D721Med (cell line): ENCODE data around the gene HCAR3.

Experiments used
- DNase-seq: peaks from one replicate; pipeline ENCODE4 v3.0.0; 2011; ENCODE audit warnings: low spot score; ENCODE audit not compliant: insufficient read length
- FAIRE-seq: peaks from 2 replicates; lab custom pipeline; 2011; peaks lifted over from hg19 to GRCh38; lab: Jason Lieb, UNC
- CTCF ChIP-seq: IDR thresholded peaks from 2 replicates; pipeline ENCODE4 v1.5.1; 2012; ENCODE audit warnings: mild to moderate bottlenecking, control low read depth; ENCODE audit not compliant: insufficient read depth; ENCODE audit errors: missing control alignments

Gene HCAR3

DNA sequence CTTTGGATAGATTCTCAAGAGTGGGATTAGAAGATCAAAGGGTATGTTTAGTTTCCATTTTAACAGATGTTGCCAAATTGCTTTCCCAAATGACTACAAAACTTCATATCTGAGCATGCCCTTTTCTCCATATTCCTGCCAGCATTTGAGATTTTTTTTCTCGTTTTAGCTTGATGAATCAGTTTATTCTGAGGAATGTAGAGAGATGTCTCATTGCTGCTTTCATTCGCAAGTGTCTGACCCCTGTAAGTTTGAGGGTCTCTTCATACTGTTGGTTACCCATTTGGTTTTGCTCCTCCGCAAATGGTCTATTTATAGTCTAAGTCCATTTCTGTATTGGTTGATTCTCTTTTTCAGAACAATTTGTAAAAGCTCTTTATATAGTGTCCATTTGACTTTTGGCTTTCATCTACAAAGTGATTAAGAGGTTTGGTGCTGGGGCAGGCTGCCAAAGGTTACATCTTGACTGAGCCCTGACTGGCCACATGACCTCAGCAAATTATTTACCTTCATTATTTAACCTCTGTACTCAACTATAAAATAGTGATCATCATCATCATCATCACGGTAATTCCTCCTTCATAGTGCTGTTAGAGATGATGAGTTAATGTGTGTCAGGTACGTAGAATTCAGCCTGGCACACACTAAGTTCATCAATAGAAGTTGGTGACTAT, 47.1 kb downstream of the HCAR3 start:
- DNase-seq (no peak), FAIRE-seq (no peak)
- no peak for TF ChIP-seq CTCF

DNA sequence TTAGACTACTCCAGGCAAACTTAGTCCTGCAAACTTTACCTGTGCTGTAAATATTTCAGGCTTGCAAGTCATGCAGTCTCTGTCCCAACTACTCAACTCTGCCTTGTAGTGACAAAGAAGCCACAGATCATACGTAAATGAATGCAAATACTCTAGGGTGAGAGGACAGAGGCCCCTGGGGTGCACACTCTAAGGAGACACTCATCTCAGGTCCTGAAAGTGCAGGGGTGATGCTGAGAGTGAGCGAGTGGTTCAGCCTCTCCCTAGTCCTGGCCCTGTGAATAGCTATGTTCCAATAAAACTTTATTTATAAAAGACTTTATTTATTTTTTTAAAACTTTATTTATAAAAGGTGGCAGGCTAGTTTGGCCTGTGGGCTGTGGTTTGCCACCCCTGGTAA, 48.3 kb downstream of the HCAR3 start:
- FAIRE-seq (no peak), DNase-seq (no peak)
- TF ChIP-seq CTCF = no peak

GRCh38 chr12:122665759-122666158, 50.9 kb downstream of the HCAR3 start:
- no peak for TF ChIP-seq CTCF
- FAIRE-seq (no peak), DNase-seq (no peak)

- TF ChIP-seq CTCF = no peak
- FAIRE-seq (no peak), DNase-seq (no peak)
Measured at GRCh38 chr12:122665349-122665748, 51.3 kb downstream of the HCAR3 start.
